ENCODE measurements around the gene MACROD2. TPM values are rescaled to one million over a fixed set of nuclear protein-coding genes. Genes with fewer than 3 reads are reported as not detected.

MACROD2 gene
- polyA plus RNA-seq, 2 of the 4 experiments (the other 2 are of a cell fraction), result 0.96 to 1.3 TPM

GRCh38 chr20:15676815-15677214 is 1681.5 kb downstream of the MACROD2 start:
- Histone ChIP-seq H3K4me1 (no peaks in the 10 kb centered on the region), H3K4me3 (no peak overlapping the region), H3K4me2 (no peak overlapping the region), H3K9me3 (no peaks in the 10 kb centered on the region), H3K27ac (no peak overlapping the region)
- ChIA-PET CTCF (no interaction called here), POLR2A (interaction anchor here (0.6 kb wide), 1 partner anchor 16 kb away, joined by 5 read pairs; no protein-coding TSS in a partner anchor)
- FAIRE-seq (no peak), ATAC-seq (no peak), DNase-seq (ENCODE audit: low read depth in 1 of 2, low spot score in 1 of 2) (no peak)
- TF ChIP-seq MAFK (IDR thresholded peaks at IDR 0.05; ENCODE audit: partially characterized antibody), result peak; percentile 48
- TF ChIP-seq BCL3 (IDR thresholded peaks at IDR 0.05), result no peak
- 85% methylated on average over 2 of the region's 2 CpGs for WGBS (ENCODE audit: missing lambda C conversion rate)

DNA sequence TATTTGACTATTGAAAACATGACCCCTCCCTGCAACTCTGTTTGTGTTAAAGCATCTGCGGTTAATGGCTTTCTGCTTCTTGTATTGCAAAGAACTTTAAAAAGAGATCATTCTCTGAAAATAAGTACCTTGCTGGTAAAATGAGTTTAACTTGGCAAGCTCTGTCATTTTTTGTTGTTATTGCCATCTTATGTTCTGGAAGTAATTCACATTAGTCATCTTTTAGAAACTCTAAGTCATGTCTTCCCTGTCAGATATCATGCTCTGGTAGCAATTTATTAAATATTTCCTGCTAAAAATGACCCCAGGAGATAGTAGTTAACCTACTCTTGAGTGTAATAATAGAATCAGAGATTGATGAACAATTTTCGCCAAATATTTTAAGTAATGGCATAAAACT is 1687.4 kb downstream of the MACROD2 start:
- no peak overlapping the region for H3K4me3 ChIP-seq
- ChIA-PET POLR2A (no interaction called here), CTCF (no interaction called here)
- no peak overlapping the region for H3K27ac ChIP-seq
- no peak for DNase-seq (ENCODE audit: low read depth in 1 of 2, low spot score in 1 of 2)
- TF ChIP-seq, protein P1, sequence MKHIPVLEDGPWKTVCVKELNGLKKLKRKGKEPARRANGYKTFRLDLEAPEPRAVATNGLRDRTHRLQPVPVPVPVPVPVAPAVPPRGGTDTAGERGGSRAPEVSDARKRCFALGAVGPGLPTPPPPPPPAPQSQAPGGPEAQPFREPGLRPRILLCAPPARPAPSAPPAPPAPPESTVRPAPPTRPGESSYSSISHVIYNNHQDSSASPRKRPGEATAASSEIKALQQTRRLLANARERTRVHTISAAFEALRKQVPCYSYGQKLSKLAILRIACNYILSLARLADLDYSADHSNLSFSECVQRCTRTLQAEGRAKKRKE (CRISPR knock-in tag; IDR thresholded peaks at IDR 0.05; ENCODE audit: low read depth), result no peak
- TF ChIP-seq TP53 (CRISPR knock-in tag; IDR thresholded peaks at IDR 0.05), result no peak
- no peak for TF ChIP-seq KDM5A (IDR thresholded peaks at IDR 0.05)
- TF ChIP-seq NFE2L2 (conservative IDR thresholded peaks at IDR 0.05; ENCODE audit: low read length), result no peak
- no peak for TF ChIP-seq JUN (IDR thresholded peaks at IDR 0.05)
- no peak for TF ChIP-seq EHF (CRISPR knock-in tag; IDR thresholded peaks at IDR 0.05)
- no peak for TF ChIP-seq SREBF2 (IDR thresholded peaks at IDR 0.05)
- TF ChIP-seq CHD4 (IDR thresholded peaks at IDR 0.05; ENCODE audit: borderline replicate concordance), result no peak
- TF ChIP-seq FOXS1 (CRISPR knock-in tag; IDR thresholded peaks at IDR 0.05), result no peak
- TF ChIP-seq TFCP2L1 (CRISPR knock-in tag; IDR thresholded peaks at IDR 0.05), result no peak
- TF ChIP-seq CBX2 (IDR thresholded peaks at IDR 0.05; ENCODE audit: borderline replicate concordance, low read depth), result no peak
- no peak for TF ChIP-seq RNF2 (IDR thresholded peaks at IDR 0.05; ENCODE audit: borderline replicate concordance, low read depth)
- TF ChIP-seq MAX (IDR thresholded peaks at IDR 0.05), result no peak
- no peak for TF ChIP-seq PBX3 (IDR thresholded peaks at IDR 0.05)
- no peak for TF ChIP-seq ZSCAN20 (CRISPR knock-in tag; IDR thresholded peaks at IDR 0.05)
- FAIRE-seq, result no peak
- 24% methylated on average over 2 of the region's 2 CpGs for WGBS (ENCODE audit: missing lambda C conversion rate)
- H3K9me3 ChIP-seq, result no peaks in the 10 kb centered on the region
- ATAC-seq, result no peak
- H3K4me2 ChIP-seq, result no peak overlapping the region
- no peaks in the 10 kb centered on the region for H3K4me1 ChIP-seq

- TF ChIP-seq HES2 (IDR thresholded peaks at IDR 0.05) (no peak), EHMT2 (IDR thresholded peaks at IDR 0.05; ENCODE audit: low read depth) (no peak), MAX (IDR thresholded peaks at IDR 0.05) (no peak), NPAS2 (CRISPR knock-in tag; IDR thresholded peaks at IDR 0.05; ENCODE audit: borderline replicate concordance) (no peak), HDAC2 (IDR thresholded peaks at IDR 0.05) (no peak), HMGXB4 (CRISPR knock-in tag; IDR thresholded peaks at IDR 0.05; ENCODE audit: borderline replicate concordance) (no peak)
- no peak overlapping the region for H3K4me2 ChIP-seq
- DNase-seq (ENCODE audit: low read depth in 1 of 2, low spot score in 1 of 2), result no peak
- CTCF ChIA-PET, result interaction anchor here (1.0 to 1.7 kb wide), 2 partner anchors 48 to 56 kb away, joined by 3 to 4 read pairs; no protein-coding TSS in a partner anchor
- POLR2A ChIA-PET, result no interaction called here
- FAIRE-seq, result no peak
- H3K4me3 ChIP-seq, result no peak overlapping the region
- no peak for ATAC-seq
- no peaks in the 10 kb centered on the region for H3K9me3 ChIP-seq
- no peaks in the 10 kb centered on the region for H3K4me1 ChIP-seq
- H3K27ac ChIP-seq, result no peak overlapping the region
- 8% methylated on average over 1 of the region's 1 CpG for WGBS (ENCODE audit: missing lambda C conversion rate)
These were observed 1697.3 kb downstream of the MACROD2 start for GRCh38 chr20:15692570-15692969.

Data from A549 (cell line).